Dermis microvascular lymphatic vessel endothelial cell (primary cell): ENCODE results near the gene NOXA1. TPM values are rescaled to one million over a fixed set of nuclear protein-coding genes. Genes with fewer than 3 reads are reported as not detected.
A peak's percentile ranks its signal among the peaks of the same experiment; 100 is the strongest.
"Not testable (repeated sequence)": the region's sequence is repeated elsewhere in the genome, so short reads cannot be mapped to it uniquely, and the experiment has no call there.

Experiments
- DNase-seq, 2 donors: peaks; one replicate each; pipeline versions ENCODE4 v3.0.0 to v3.0.0-alpha.2; 2010; ENCODE audit warnings: low read depth in 2 of 2
- total RNA-seq: library from RNA; depleted of rRNA; stranded (reverse); fragments of >200 nt; gene quantifications from 2 replicates; pipeline ENCODE4 v1.2.1, GENCODE V29; 2014

NOXA1 gene
- total RNA-seq, 1 donor from 2014 or later = 1.3 TPM

DNA sequence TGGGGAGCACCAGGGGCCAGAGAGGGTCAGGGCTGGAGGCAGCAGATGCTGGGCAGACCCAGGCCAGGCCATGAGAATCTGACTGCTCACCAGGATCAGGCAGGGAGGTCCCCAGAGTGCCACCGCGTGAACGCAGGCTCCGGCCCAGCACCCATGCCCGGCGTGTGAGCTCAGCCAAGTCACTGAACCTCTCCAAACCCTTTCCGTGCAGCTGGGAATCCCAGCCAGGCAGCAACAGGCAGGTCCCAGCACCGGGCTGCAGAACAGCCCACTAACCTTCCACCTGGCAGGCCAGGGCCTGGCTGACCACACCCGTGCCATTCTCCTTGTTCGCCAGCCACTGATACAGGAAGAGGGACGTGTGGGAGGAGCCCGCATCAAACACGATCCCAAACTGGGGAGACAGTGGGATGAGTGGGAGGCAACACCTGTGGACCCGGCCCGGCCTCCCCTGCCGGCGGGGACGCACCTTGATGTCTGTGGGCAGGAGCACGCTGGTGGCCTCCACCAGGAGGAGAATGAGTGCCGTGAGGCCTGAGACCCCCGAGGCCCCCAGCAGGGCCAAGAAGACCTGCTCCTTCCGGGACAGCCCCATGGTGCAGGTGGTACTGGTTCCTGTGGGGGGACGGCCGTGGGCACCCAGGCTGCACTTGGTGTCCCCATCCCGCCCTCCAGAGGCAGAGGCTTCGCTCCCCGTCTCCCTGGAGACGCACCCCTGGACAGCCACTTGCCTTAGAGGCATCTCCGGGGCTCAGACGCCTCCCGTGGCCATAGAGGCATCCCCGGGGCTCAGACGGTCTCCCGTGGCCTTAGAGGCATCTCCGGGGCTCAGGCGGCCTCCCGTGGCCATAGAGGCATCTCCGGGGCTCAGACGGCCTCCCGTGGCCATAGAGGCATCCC lies 14.7 kb downstream of the NOXA1 start:
- no peak for DNase-seq

- DNase-seq = no peak
Measured at GRCh38 chr9:137438591-137439157, 15.5 kb downstream of the NOXA1 start.

GRCh38 chr9:137439158-137439714 lies 16.0 kb downstream of the NOXA1 start:
- no peak for DNase-seq

DNA sequence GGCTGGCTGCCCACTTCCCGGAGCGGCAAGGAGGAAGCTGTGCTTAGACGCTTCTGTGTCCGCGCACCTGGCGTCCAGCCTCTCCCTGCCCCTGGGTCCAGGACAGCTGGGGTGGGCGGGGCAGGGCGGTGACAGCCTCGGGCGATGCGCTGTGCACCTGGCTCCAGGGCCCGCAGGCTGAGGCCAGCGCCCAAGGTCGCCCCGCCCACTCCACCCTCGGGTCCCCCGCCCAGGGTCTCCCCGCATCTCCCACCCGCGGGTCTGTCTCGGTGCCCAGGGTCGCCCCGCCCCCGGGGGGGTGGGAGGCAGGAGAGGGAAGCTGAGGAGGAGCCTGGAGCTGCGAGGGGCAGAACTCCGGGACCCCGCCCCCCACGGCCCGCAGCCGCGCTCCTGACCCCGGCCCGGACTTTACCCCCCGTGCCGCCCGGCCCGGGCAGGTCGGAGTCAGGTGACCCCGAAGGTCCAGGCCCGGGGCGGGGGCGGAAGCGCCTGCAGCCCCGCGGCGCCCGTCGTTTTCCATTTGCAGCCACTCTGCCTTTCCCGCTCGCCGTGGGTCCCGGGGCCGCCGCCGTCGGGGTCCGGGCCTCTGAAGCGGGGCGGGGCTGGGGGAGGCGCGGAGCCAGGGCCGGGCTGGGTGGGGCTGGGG lies 18.2 kb downstream of the NOXA1 start, which contains the start of gene ENTPD8:
Gene ENTPD8, minus strand, starts transcription at position 69 of the 646 bp plus-strand sequence. CDS start 3,072 bp downstream, outside the sequence.
- no peak for DNase-seq

DNA sequence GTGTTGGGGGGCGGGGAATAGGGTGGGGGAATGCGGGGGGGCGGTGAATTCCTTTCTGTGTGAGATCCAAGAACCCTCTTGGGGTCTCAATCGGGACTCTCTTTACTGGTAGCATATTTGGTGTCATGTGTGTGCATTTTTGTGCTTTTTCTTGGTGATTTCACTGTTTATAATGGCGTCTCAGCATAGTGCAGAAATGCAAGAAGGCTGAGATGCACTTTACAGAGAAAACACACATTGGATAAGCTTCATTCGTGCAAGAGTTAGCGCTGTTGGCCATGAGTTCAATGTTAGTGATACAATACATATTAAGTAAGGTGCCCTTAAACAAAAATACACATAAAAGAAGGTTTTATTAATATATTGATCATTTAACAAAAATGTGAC lies 18.7 kb downstream of the NOXA1 start:
- no peak for DNase-seq

GRCh38 chr9:137444106-137444790 lies 21.1 kb downstream of the NOXA1 start:
- DNase-seq = no peak

GRCh38 chr9:137445275-137445807 lies 22.1 kb downstream of the NOXA1 start:
- DNase-seq = peak; percentile 51 to 80

DNA sequence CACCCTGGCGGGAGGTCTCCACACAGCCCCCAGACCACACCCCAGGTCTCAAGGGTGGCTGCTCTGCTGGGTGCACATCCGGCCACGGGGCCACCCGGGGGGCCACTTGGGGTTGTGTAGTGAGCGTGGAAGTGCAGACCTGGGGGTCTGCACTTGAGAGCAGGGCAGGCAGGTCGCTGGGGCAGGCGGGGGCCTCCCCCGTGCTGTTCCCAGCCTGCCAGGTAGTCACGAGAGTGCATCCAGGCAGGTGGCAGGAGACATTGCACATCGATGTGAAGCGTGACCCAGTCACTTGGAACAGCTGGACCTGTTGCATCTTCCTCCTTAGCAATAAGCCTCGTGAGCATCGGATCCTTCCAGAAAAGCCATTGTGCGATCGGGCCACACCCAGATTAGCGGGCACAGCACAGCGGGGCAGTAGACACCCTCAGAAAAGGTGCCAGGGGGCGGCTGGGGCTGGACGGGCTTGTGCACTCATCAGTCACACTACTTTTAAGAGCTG lies 22.8 kb downstream of the NOXA1 start:
- DNase-seq = no peak

- no peak for DNase-seq
Measured at GRCh38 chr9:137446851-137447471, 23.8 kb downstream of the NOXA1 start.

GRCh38 chr9:137447722-137448601 lies 24.8 kb downstream of the NOXA1 start:
- DNase-seq = no peak

DNA sequence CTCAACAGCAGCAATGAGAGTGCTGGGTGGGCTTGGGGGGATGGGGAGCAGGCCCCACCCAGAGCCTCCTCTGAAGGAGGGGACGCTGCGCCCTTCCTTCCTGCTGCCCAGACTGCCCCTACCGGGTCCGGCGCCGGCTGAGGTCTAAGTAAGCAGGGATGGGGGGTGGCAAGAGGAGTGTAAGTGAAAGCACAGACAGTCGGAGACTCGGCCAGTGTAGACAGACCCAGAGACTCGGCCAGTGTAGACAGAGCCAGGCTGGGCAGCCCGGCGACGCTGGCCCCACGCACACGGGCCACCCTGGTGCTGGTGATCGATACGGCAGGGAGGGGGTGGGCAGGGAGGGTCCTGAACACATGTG lies 25.4 kb downstream of the NOXA1 start:
- no peak for DNase-seq

- DNase-seq = no peak
Measured at GRCh38 chr9:137449081-137449844, 26.1 kb downstream of the NOXA1 start.

- DNase-seq = no peak
Measured at GRCh38 chr9:137449931-137450538, 26.8 kb downstream of the NOXA1 start.

GRCh38 chr9:137450539-137451222 lies 27.5 kb downstream of the NOXA1 start:
- not testable (repeated sequence) for DNase-seq

- not testable (repeated sequence) for DNase-seq
Measured at GRCh38 chr9:137451264-137452005, 28.2 kb downstream of the NOXA1 start.

GRCh38 chr9:137452006-137452760 lies 29.0 kb downstream of the NOXA1 start:
- no peak for DNase-seq
